GM12878 (cell line): ENCODE results near the gene DLST. TPM values are rescaled to one million over a fixed set of nuclear protein-coding genes. Genes with fewer than 3 reads are reported as not detected.

Source experiments
- ATAC-seq: fragments of 200-7000 bp; cut with Tn5 transposase; 3 replicates; pipeline ENCODE4 v1.9.1; 2020; ENCODE audit warnings: mild to moderate bottlenecking, moderate library complexity
- BruUV-seq: library from RNA; stranded (reverse); fragments of 400-500 nt; replicated peaks from 2 replicates; lab custom pipeline; 2021; lab: Mats Ljungman, UMichigan
- CTCF ChIA-PET: fragments of 300-600 bp; sonication (Branson Sonifier 250); formaldehyde crosslinking; extraction: SDS; loops from one replicate; lab custom pipeline; 2021; ENCODE audit warnings: inconsistent platforms; lab: Yijun Ruan, JAX
- POLR2A ChIA-PET: fragments of 350-600 bp; formaldehyde crosslinking; extraction: SDS; loops from one replicate; lab custom pipeline; 2021; ENCODE audit warnings: inconsistent platforms; lab: Charles Lee
- RAD21 ChIA-PET: fragments of 300-600 bp; sonication (Branson Sonifier 250); formaldehyde crosslinking; loops from one replicate; lab custom pipeline; 2023; ENCODE audit warnings: antibody characterized with exemption; ENCODE audit not compliant: unreplicated experiment; lab: Charles Lee
- SMC1A ChIA-PET: fragments of 300-600 bp; sonication (Branson Sonifier 250); formaldehyde crosslinking; loops from one replicate; lab custom pipeline; 2023; ENCODE audit not compliant: unreplicated experiment, uncharacterized antibody; lab: Charles Lee
- DNase-seq: peaks from one replicate; pipeline ENCODE4 v3.0.0-alpha.2; 2011; ENCODE audit warnings: low read depth, low spot score
- FAIRE-seq: peaks from 3 replicates; lab custom pipeline; 2011; peaks lifted over from hg19 to GRCh38; lab: Jason Lieb, UNC
- H2AFZ ChIP-seq: 2 replicates; pipeline ENCODE4 v1.6.0; 2011; ENCODE audit warnings: low read depth, low read length, control low read depth; ENCODE audit not compliant: control insufficient read depth
- H3K27ac ChIP-seq: 2 replicates; pipeline ENCODE4 v1.5.1; 2011; ENCODE audit warnings: control low read depth; ENCODE audit not compliant: control insufficient read depth, insufficient read depth
- H3K27me3 ChIP-seq, 2 experiments: replicated peaks in 1 of 2; 2 replicates each; pipeline versions ENCODE4 v1.6.0 to v1.6.1; 2011; ENCODE audit warnings: low read length in 1 of 2; ENCODE audit not compliant: control insufficient read depth in 2 of 2, insufficient read depth in 2 of 2
- H3K36me3 ChIP-seq, 2 experiments: 2 replicates each; pipeline ENCODE4 v1.5.1; 2011; ENCODE audit warnings: low read length in 1 of 2; ENCODE audit not compliant: control insufficient read depth in 2 of 2, insufficient read depth in 2 of 2
- H3K4me1 ChIP-seq: 2 replicates; pipeline ENCODE4 v1.6.1; 2011; ENCODE audit warnings: mild to moderate bottlenecking, low read length, moderate library complexity, mixed read lengths; ENCODE audit not compliant: control insufficient read depth, insufficient read depth
- H3K4me2 ChIP-seq: 2 replicates; pipeline ENCODE4 v1.6.0; 2011; ENCODE audit warnings: control low read depth; ENCODE audit not compliant: control insufficient read depth, insufficient read depth
- H3K4me3 ChIP-seq: fragments of 200-600 bp; sonication (generic); 2 replicates; pipeline ENCODE4 v1.5.1; 2016
- H3K79me2 ChIP-seq: 2 replicates; pipeline ENCODE4 v1.6.0; 2011; ENCODE audit warnings: low read length; ENCODE audit not compliant: control insufficient read depth, insufficient read depth
- H3K9ac ChIP-seq: 2 replicates; pipeline ENCODE4 v1.8.0; 2011; ENCODE audit warnings: low read length, control low read depth, mixed read lengths; ENCODE audit not compliant: control insufficient read depth, insufficient read depth
- H3K9me3 ChIP-seq: replicated peaks from 3 replicates; pipeline ENCODE4 v1.5.1; 2011; ENCODE audit warnings: mild to moderate bottlenecking, low read length; ENCODE audit not compliant: control insufficient read depth, insufficient read depth
- H4K20me1 ChIP-seq: 2 replicates; pipeline ENCODE4 v1.6.0; 2011; ENCODE audit not compliant: control insufficient read depth, insufficient read depth
- HDAC6 ChIP-seq: fragments of 200-600 bp; sonication (generic); IDR thresholded peaks from one replicate; pipeline ENCODE4 v1.8.0; 2017; ENCODE audit warnings: antibody characterized with exemption; ENCODE audit not compliant: unreplicated experiment
- RAD51 ChIP-seq: fragments of 450-650 bp; IDR thresholded peaks from 2 replicates; pipeline ENCODE4 v1.6.1; 2016; ENCODE audit warnings: moderate library complexity, mild to moderate bottlenecking, inconsistent platforms
- ZBTB11 ChIP-seq: fragments of 450-650 bp; formaldehyde crosslinking; IDR thresholded peaks from 2 replicates; pipeline ENCODE4 v1.5.0; 2022; ENCODE audit warnings: mild to moderate bottlenecking, missing genetic modification characterization
- WGBS: methylation state at CpG from one replicate; pipeline ENCODE4 v1.1.6; 2016; ENCODE audit warnings: low lambda C conversion rate; ENCODE audit not compliant: insufficient replicate concordance, insufficient coverage; ENCODE audit errors: missing lambda C conversion rate; 5-methylcytosine and 5-hydroxymethylcytosine counted together
- in situ Hi-C: fragments of 300-500 bp; cut with MboI; formaldehyde crosslinking; loops from 9 replicates; pipeline ENCODE4 v1.14.3; 2018; ENCODE audit warnings: mixed read lengths
- intact Hi-C: fragments of 100-400 bp; cut with micrococcal nuclease; formaldehyde crosslinking; loops from one replicate; pipeline ENCODE4 v1.14.2; 2022; ENCODE audit not compliant: unreplicated experiment
- polyA plus RNA-seq, 11 experiments: library from polyadenylated mRNA; depleted of rRNA in 4 of 11; unstranded in 6 of 11; stranded (reverse) in 5 of 11; fragments of >200 nt; fragmentation: Nextera tagmentation in 4 of 11; fragmentation: Illumina TruSeq in 1 of 11; extraction: Ambion mirVana in 4 of 11; extraction: Trizol in 1 of 11; gene quantifications; 1 replicate in 1 of 11; 2 replicates in 10 of 11; pipeline versions ENCODE4 v1.2.1 to v1.2.3, GENCODE V29; 2011 to 2016; ENCODE audit warnings: inconsistent platforms in 2 of 11, missing spikeins in 2 of 11, low read depth in 1 of 11
- total RNA-seq, 4 experiments: library from RNA; depleted of rRNA in 3 of 4; stranded (reverse); fragments of >200 nt in 3 of 4; fragmentation: Illumina TruSeq in 1 of 4; extraction: Trizol in 1 of 4; gene quantifications; 2 replicates each; pipeline versions ENCODE4 v1.2.1 to v1.2.3, GENCODE V29; 2013 to 2021

DLST gene
- total and polyA plus RNA-seq, 10 of the 15 experiments (the other 5 are each of a cell fraction or from before 2014, with no cell fraction given) = 2.9 to 141 (median 67.7) TPM

GRCh38 chr14:74892745-74893144, 11.0 kb downstream of the DLST start:
- Histone ChIP-seq H3K27ac (peak overlapping the region; percentile 63), H3K4me2 (peak overlapping the region; percentile 67), H2AFZ (no peak overlapping the region), H3K9ac (no peak overlapping the region), H3K9me3 (no peaks in the 10 kb centered on the region), H3K36me3 (peaks cover 16 to 56% of the 10 kb centered on the region in 2 experiments), H3K4me3 (no peak overlapping the region), H3K79me2 (peaks cover 8% of the 10 kb centered on the region), H4K20me1 (no peaks in the 10 kb centered on the region), H3K4me1 (peaks cover 35% of the 10 kb centered on the region), H3K27me3 (no peaks in the 10 kb centered on the region)
- in situ Hi-C loops (no loop called here), intact Hi-C loops (no loop called here)
- peak; percentile 44 for ATAC-seq
- SMC1A ChIA-PET = interaction anchor here (0.5 to 2.6 kb wide), 9 partner anchors 8 to 196 kb away, joined by 3 to 17 read pairs (median 6); no protein-coding TSS in a partner anchor
- no peak for FAIRE-seq
- BruUV-seq = no TSS peak
- WGBS = 23% methylated on average over 5 of the region's 5 CpGs
- no peak for TF ChIP-seq ZBTB11 (CRISPR knock-in tag)
- TF ChIP-seq HDAC6 = peak; percentile 16
- no peak for TF ChIP-seq RAD51
- CTCF ChIA-PET = interaction anchor here (0.6 to 26.0 kb wide), 8 partner anchors 8 to 284 kb away, joined by 3 to 552 read pairs (median 12); partner anchors contain the start of gene DLST
- POLR2A ChIA-PET = interaction anchor here (0.8 to 1.8 kb wide), 6 partner anchors 8 to 49 kb away, joined by 3 to 11 read pairs (median 4); partner anchors contain the start of gene DLST
- RAD21 ChIA-PET = interaction anchor here (0.9 to 2.6 kb wide), 8 partner anchors 8 to 196 kb away, joined by 3 to 20 read pairs (median 4); no protein-coding TSS in a partner anchor
- no peak for DNase-seq
